Stimulated activated effector memory CD8-positive, alpha-beta T cell treated with anti-CD3 and anti-CD28 coated beads, Interleukin-12 subunit alpha, Interleukin-12 subunit beta, amount 100 ng/mL, for 72 hours (primary cell): ENCODE data around the gene NPEPL1.
A peak's percentile ranks its signal among the peaks of the same experiment; 100 is the strongest.

Experiments used
- ATAC-seq: fragments of 150-1000 bp; cut with Tn5 transposase; 2 replicates; pipeline ENCODE4 v1.10.0; 2021
- DNase-seq, 2 donors: peaks; one replicate each; pipeline ENCODE4 v3.0.0; 2021 to 2022; ENCODE audit warnings: low spot score in 2 of 2
- H3K27ac Mint-ChIP-seq: one replicate; pipeline ENCODE4 v1.8.0; 2022; ENCODE audit warnings: mild to moderate bottlenecking, mixed read lengths
- H3K36me3 Mint-ChIP-seq: one replicate; pipeline ENCODE4 v1.8.0; 2022; ENCODE audit warnings: mild to moderate bottlenecking, mixed read lengths
- H3K4me1 Mint-ChIP-seq: one replicate; pipeline ENCODE4 v1.8.0; 2022; ENCODE audit warnings: mixed read lengths
- H3K4me3 Mint-ChIP-seq: one replicate; pipeline ENCODE4 v1.8.0; 2022; ENCODE audit warnings: mild to moderate bottlenecking, mixed read lengths
- H3K9me3 Mint-ChIP-seq: one replicate; pipeline ENCODE4 v1.8.0; 2022; ENCODE audit warnings: mixed read lengths

Gene NPEPL1

GRCh38 chr20:58688414-58688813 is 4.2 kb upstream of the NPEPL1 start:
- H3K4me1 Mint-ChIP-seq, result peaks cover 11% of the 10 kb centered on the region
- H3K36me3 Mint-ChIP-seq, result peaks cover 26% of the 10 kb centered on the region
- no peaks in the 10 kb centered on the region for H3K9me3 Mint-ChIP-seq
- no peak for DNase-seq
- no peak for ATAC-seq
- H3K4me3 Mint-ChIP-seq, result no peak overlapping the region
- no peak overlapping the region for H3K27ac Mint-ChIP-seq

GRCh38 chr20:58688840-58689239 is 3.8 kb upstream of the NPEPL1 start:
- Mint-ChIP-seq H3K4me3 (no peak overlapping the region), H3K9me3 (no peaks in the 10 kb centered on the region), H3K4me1 (peaks cover 11% of the 10 kb centered on the region), H3K36me3 (peaks cover 23% of the 10 kb centered on the region), H3K27ac (no peak overlapping the region)
- no peak for DNase-seq
- ATAC-seq, result no peak

- peaks cover 11% of the 10 kb centered on the region for H3K4me1 Mint-ChIP-seq
- no peak for DNase-seq
Measured at GRCh38 chr20:58690396-58691135, 2.0 kb upstream of the NPEPL1 start.

GRCh38 chr20:58691773-58692578 is 624 bp upstream of the NPEPL1 start:
- H3K36me3 Mint-ChIP-seq, result peaks cover 9% of the 10 kb centered on the region
- DNase-seq (peak in 1 of 2 donors; percentile 65), ATAC-seq (no peak)
- H3K27ac Mint-ChIP-seq, result peak overlapping the region; percentile 90
- peak overlapping the region; percentile 27 for H3K4me3 Mint-ChIP-seq
- no peaks in the 10 kb centered on the region for H3K9me3 Mint-ChIP-seq
- H3K4me1 Mint-ChIP-seq, result peaks cover 11% of the 10 kb centered on the region

More at GRCh38 chr20:58690396-58691135, 2.0 kb upstream of the NPEPL1 start:
- Mint-ChIP-seq H3K9me3 (no peaks in the 10 kb centered on the region), H3K4me3 (peak overlapping the region; percentile 27), H3K27ac (peak overlapping the region; percentile 90), H3K36me3 (peaks cover 12% of the 10 kb centered on the region)
- ATAC-seq, result no peak

- H3K4me1 Mint-ChIP-seq, result peaks cover 18% of the 10 kb centered on the region
- H3K4me3 Mint-ChIP-seq, result no peak overlapping the region
- ATAC-seq, result no peak
- DNase-seq, result peak; percentile 17 to 67
- no peaks in the 10 kb centered on the region for H3K9me3 Mint-ChIP-seq
- no peak overlapping the region for H3K27ac Mint-ChIP-seq
- H3K36me3 Mint-ChIP-seq, result peaks cover 8% of the 10 kb centered on the region
Measured at GRCh38 chr20:58693226-58694006, 816 bp downstream of the NPEPL1 start.

- no peaks in the 10 kb centered on the region for H3K9me3 Mint-ChIP-seq
- peaks cover 6% of the 10 kb centered on the region for H3K36me3 Mint-ChIP-seq
- peaks cover 18% of the 10 kb centered on the region for H3K4me1 Mint-ChIP-seq
- ATAC-seq, result no peak
- no peak for DNase-seq
- no peak overlapping the region for H3K27ac Mint-ChIP-seq
- H3K4me3 Mint-ChIP-seq, result no peak overlapping the region
Measured at GRCh38 chr20:58694241-58695083, 1.9 kb downstream of the NPEPL1 start.

- no peak for DNase-seq
- no peak overlapping the region for H3K27ac Mint-ChIP-seq
- H3K9me3 Mint-ChIP-seq, result no peaks in the 10 kb centered on the region
- ATAC-seq, result no peak
- peaks cover 25% of the 10 kb centered on the region for H3K4me1 Mint-ChIP-seq
- H3K36me3 Mint-ChIP-seq, result peaks cover 7% of the 10 kb centered on the region
- H3K4me3 Mint-ChIP-seq, result no peak overlapping the region
Measured at GRCh38 chr20:58695084-58695722, 2.6 kb downstream of the NPEPL1 start.

GRCh38 chr20:58695895-58696375 is 3.3 kb downstream of the NPEPL1 start:
- ATAC-seq, result no peak
- DNase-seq, result no peak
- Mint-ChIP-seq H3K27ac (no peak overlapping the region), H3K4me3 (no peak overlapping the region), H3K4me1 (peaks cover 25% of the 10 kb centered on the region), H3K9me3 (no peaks in the 10 kb centered on the region), H3K36me3 (peaks cover 13% of the 10 kb centered on the region)

- H3K9me3 Mint-ChIP-seq, result no peaks in the 10 kb centered on the region
- no peak for DNase-seq
Measured at GRCh38 chr20:58696411-58696961, 3.9 kb downstream of the NPEPL1 start.

GRCh38 chr20:58697201-58697866 is 4.7 kb downstream of the NPEPL1 start:
- Mint-ChIP-seq H3K4me3 (no peak overlapping the region), H3K9me3 (no peaks in the 10 kb centered on the region), H3K36me3 (peaks cover 16% of the 10 kb centered on the region), H3K4me1 (peaks cover 18% of the 10 kb centered on the region), H3K27ac (peak overlapping the region; percentile 82)
- no peak for ATAC-seq
- no peak for DNase-seq

More at GRCh38 chr20:58696411-58696961, 3.9 kb downstream of the NPEPL1 start:
- no peak for ATAC-seq
- Mint-ChIP-seq H3K27ac (no peak overlapping the region), H3K4me3 (no peak overlapping the region), H3K36me3 (peaks cover 13% of the 10 kb centered on the region), H3K4me1 (peaks cover 22% of the 10 kb centered on the region)

GRCh38 chr20:58697867-58698703 is 5.5 kb downstream of the NPEPL1 start:
- ATAC-seq (no peak), DNase-seq (no peak)
- Mint-ChIP-seq H3K36me3 (peaks cover 23% of the 10 kb centered on the region), H3K27ac (peak overlapping the region; percentile 82), H3K9me3 (no peaks in the 10 kb centered on the region), H3K4me1 (peaks cover 18% of the 10 kb centered on the region), H3K4me3 (no peak overlapping the region)

GRCh38 chr20:58698741-58699622 is 6.4 kb downstream of the NPEPL1 start:
- Mint-ChIP-seq H3K27ac (peak overlapping the region; percentile 82), H3K36me3 (peaks cover 32% of the 10 kb centered on the region), H3K4me3 (no peak overlapping the region), H3K4me1 (peaks cover 18% of the 10 kb centered on the region), H3K9me3 (no peaks in the 10 kb centered on the region)
- DNase-seq, result no peak
- ATAC-seq, result no peak
